ENCODE measurements around the gene ABHD18.
"Not testable (repeated sequence)": the region's sequence is repeated elsewhere in the genome, so short reads cannot be mapped to it uniquely, and the experiment has no call there.

The ABHD18 gene

DNA sequence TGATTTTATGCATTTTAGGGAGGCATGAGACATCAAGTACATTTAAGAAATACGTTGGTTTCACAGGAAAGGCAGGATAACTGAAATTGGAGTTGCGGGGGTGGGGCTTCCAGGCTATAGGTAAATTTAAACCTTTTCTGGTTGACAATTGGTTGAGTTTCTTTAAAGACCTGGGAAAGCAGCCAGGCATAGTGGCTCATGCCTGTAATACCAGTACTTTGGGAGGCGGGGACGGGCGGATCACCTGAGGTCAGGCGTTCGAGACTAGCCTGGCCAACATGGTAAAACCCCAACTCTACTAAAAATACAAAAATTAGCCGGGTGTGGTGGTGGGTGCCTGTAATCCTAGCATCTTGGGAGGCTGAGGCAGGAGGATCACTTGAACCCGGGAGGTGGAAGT lies 89.7 kb downstream of the ABHD18 start:
- ATAC-seq, result not testable (repeated sequence)

GRCh38 chr4:128055441-128056206 lies 90.4 kb downstream of the ABHD18 start:
- ATAC-seq, result not testable (repeated sequence)

DNA sequence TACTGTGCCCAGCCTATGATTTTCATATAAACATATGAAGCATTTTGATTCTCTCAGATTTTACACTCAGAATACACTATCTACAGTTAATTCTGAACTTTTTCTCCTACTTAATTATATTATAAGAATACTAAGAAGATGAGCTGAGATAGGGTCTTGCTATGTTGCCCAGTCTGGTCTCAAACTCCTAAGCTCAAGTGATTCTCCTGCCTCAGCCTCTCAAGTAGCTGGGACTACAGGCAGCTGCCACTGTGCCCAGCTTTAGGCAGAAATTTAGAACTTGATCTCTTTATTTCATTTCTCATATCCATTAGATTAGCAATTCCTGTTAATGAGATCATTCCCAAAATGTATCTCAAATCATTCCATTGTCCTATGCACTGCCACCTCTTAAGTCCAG lies 91.2 kb downstream of the ABHD18 start:
- TF ChIP-seq BACH2 (CRISPR knock-in tag; IDR thresholded peaks at IDR 0.05; ENCODE audit: borderline replicate concordance) (no peak), ZNF565 (CRISPR knock-in tag; conservative IDR thresholded peaks at IDR 0.05; ENCODE audit: low read depth) (no peak), ISL1 (CRISPR knock-in tag; IDR thresholded peaks at IDR 0.05) (no peak), TCF4 (CRISPR knock-in tag; IDR thresholded peaks at IDR 0.05; ENCODE audit: borderline replicate concordance) (no peak), ESRRG (CRISPR knock-in tag; IDR thresholded peaks at IDR 0.05) (no peak), POU6F1 (CRISPR knock-in tag; IDR thresholded peaks at IDR 0.05; ENCODE audit: borderline replicate concordance, low read depth) (no peak), CSRNP3 (CRISPR knock-in tag; IDR thresholded peaks at IDR 0.05) (no peak), TOX (CRISPR knock-in tag; IDR thresholded peaks at IDR 0.05; ENCODE audit: borderline replicate concordance) (no peak), PATZ1 (CRISPR knock-in tag; IDR thresholded peaks at IDR 0.05; ENCODE audit: borderline replicate concordance) (no peak), PPARA (CRISPR knock-in tag; IDR thresholded peaks at IDR 0.05; ENCODE audit: borderline replicate concordance) (no peak)
- ATAC-seq, result no peak

DNA sequence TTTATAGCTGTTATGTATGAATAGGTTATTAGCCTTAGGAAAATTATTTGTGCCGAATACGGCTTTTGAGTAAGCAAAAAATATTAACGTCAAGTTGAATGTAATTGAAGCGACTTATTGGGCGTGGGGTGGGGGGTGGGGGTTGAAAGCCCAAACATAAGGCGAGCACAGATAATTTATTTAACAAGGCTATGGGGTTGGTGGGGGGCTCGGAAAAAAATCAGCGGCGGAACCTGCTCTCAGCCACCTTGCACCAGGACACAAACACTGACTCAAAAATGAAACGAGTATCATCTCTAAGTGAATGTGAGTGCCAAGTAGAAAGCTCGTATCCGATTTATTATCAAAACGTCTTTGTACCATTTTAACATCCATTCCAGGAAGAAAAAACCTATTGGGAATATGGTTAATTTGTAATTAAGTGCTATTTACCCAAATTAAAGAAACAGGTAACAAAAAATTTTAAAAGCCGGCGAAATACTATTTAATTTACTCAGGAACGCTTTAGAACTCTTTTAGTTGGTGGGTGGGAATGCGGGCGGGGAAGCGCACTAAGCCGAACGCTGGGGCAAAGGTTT lies 95.0 kb downstream of the ABHD18 start:
- TF ChIP-seq, protein P1, sequence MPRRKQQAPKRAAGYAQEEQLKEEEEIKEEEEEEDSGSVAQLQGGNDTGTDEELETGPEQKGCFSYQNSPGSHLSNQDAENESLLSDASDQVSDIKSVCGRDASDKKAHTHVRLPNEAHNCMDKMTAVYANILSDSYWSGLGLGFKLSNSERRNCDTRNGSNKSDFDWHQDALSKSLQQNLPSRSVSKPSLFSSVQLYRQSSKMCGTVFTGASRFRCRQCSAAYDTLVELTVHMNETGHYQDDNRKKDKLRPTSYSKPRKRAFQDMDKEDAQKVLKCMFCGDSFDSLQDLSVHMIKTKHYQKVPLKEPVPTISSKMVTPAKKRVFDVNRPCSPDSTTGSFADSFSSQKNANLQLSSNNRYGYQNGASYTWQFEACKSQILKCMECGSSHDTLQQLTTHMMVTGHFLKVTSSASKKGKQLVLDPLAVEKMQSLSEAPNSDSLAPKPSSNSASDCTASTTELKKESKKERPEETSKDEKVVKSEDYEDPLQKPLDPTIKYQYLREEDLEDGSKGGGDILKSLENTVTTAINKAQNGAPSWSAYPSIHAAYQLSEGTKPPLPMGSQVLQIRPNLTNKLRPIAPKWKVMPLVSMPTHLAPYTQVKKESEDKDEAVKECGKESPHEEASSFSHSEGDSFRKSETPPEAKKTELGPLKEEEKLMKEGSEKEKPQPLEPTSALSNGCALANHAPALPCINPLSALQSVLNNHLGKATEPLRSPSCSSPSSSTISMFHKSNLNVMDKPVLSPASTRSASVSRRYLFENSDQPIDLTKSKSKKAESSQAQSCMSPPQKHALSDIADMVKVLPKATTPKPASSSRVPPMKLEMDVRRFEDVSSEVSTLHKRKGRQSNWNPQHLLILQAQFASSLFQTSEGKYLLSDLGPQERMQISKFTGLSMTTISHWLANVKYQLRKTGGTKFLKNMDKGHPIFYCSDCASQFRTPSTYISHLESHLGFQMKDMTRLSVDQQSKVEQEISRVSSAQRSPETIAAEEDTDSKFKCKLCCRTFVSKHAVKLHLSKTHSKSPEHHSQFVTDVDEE (CRISPR knock-in tag; IDR thresholded peaks at IDR 0.05), result no peak
- TF ChIP-seq, protein P2, sequence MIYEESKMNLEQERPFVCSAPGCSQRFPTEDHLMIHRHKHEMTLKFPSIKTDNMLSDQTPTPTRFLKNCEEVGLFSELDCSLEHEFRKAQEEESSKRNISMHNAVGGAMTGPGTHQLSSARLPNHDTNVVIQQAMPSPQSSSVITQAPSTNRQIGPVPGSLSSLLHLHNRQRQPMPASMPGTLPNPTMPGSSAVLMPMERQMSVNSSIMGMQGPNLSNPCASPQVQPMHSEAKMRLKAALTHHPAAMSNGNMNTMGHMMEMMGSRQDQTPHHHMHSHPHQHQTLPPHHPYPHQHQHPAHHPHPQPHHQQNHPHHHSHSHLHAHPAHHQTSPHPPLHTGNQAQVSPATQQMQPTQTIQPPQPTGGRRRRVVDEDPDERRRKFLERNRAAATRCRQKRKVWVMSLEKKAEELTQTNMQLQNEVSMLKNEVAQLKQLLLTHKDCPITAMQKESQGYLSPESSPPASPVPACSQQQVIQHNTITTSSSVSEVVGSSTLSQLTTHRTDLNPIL (CRISPR knock-in tag; IDR thresholded peaks at IDR 0.05; ENCODE audit: low read depth), result no peak
- TF ChIP-seq ARNTL (CRISPR knock-in tag; IDR thresholded peaks at IDR 0.05; ENCODE audit: borderline replicate concordance, low read depth) (no peak), ZNF565 (CRISPR knock-in tag; conservative IDR thresholded peaks at IDR 0.05; ENCODE audit: low read depth) (no peak), RARB (CRISPR knock-in tag; IDR thresholded peaks at IDR 0.05) (no peak), OSR1 (CRISPR knock-in tag; IDR thresholded peaks at IDR 0.05) (no peak)
- ATAC-seq, result no peak
